HL-60 (cell line): ENCODE measurements around the gene ZBTB25.

ENCODE experiments used
- DNase-seq, 2 experiments: peaks; one replicate each; pipeline ENCODE4 v3.0.0-alpha.2; 2010 to 2020; ENCODE audit warnings: low read depth in 1 of 2, low spot score in 1 of 2
- H3K27ac ChIP-seq: fragments of 250-450 bp; sonication (Bioruptor Pico); replicated peaks from 2 replicates; pipeline ENCODE4 v1.5.1; 2020; ENCODE audit warnings: mild to moderate bottlenecking, moderate library complexity
- H3K27me3 ChIP-seq: fragments of 250-450 bp; sonication (Bioruptor Pico); 2 replicates; pipeline ENCODE4 v1.5.1; 2021; ENCODE audit warnings: mild to moderate bottlenecking, moderate library complexity; ENCODE audit not compliant: insufficient read depth, poor library complexity, severe bottlenecking
- H3K4me3 ChIP-seq: replicated peaks from 2 replicates; pipeline ENCODE4 v1.5.1; 2011; ENCODE audit warnings: mild to moderate bottlenecking, control low read depth, low read length; ENCODE audit not compliant: insufficient read depth
- CTCF ChIP-seq: IDR thresholded peaks from one replicate; pipeline ENCODE4 v1.5.1; 2011; ENCODE audit warnings: low read length, control low read depth, inconsistent platforms; ENCODE audit not compliant: insufficient read depth
- GABPA ChIP-seq: IDR thresholded peaks from 2 replicates; pipeline ENCODE4 v1.6.1; 2012; ENCODE audit warnings: low read depth
- POLR2AphosphoS5 ChIP-seq: IDR thresholded peaks from 2 replicates; pipeline ENCODE4 v1.6.1; 2012; ENCODE audit warnings: low read depth
- REST ChIP-seq: IDR thresholded peaks from 2 replicates; pipeline ENCODE4 v1.6.1; 2012; ENCODE audit warnings: low read depth; ENCODE audit not compliant: insufficient replicate concordance
- SPI1 ChIP-seq: IDR thresholded peaks from 2 replicates; pipeline ENCODE4 v1.6.1; 2012; ENCODE audit warnings: low read depth, mild to moderate bottlenecking, borderline replicate concordance

Gene ZBTB25

GRCh38 chr14:64531567-64531966 lies 27.9 kb upstream of the ZBTB25 start:
- TF ChIP-seq SPI1 (no peak), POLR2AphosphoS5 (no peak), GABPA (no peak)
- Histone ChIP-seq H3K4me3 (no peak overlapping the region), H3K27ac (no peak overlapping the region), H3K27me3 (no peaks in the 10 kb centered on the region)
- no peak for DNase-seq

- H3K4me3 ChIP-seq: no peak overlapping the region
- DNase-seq: no peak
- TF ChIP-seq GABPA: no peak
- no peak for TF ChIP-seq CTCF
- TF ChIP-seq SPI1: no peak
- no peak for TF ChIP-seq POLR2AphosphoS5
- TF ChIP-seq REST: no peak
- no peaks in the 10 kb centered on the region for H3K27me3 ChIP-seq
- no peak overlapping the region for H3K27ac ChIP-seq
Measured at GRCh38 chr14:64525354-64525753, 21.7 kb upstream of the ZBTB25 start.

- Histone ChIP-seq H3K27me3 (no peaks in the 10 kb centered on the region), H3K4me3 (no peak overlapping the region), H3K27ac (no peak overlapping the region)
- no peak for DNase-seq
- TF ChIP-seq GABPA: no peak
- no peak for TF ChIP-seq REST
- no peak for TF ChIP-seq POLR2AphosphoS5
- TF ChIP-seq CTCF: no peak
- no peak for TF ChIP-seq SPI1
Measured at GRCh38 chr14:64522591-64523355, 19.1 kb upstream of the ZBTB25 start.

- no peak overlapping the region for H3K4me3 ChIP-seq
- TF ChIP-seq SPI1: no peak
- no peak for TF ChIP-seq POLR2AphosphoS5
- TF ChIP-seq REST: no peak
- TF ChIP-seq GABPA: no peak
- TF ChIP-seq CTCF: no peak
- DNase-seq: no peak
- H3K27ac ChIP-seq: no peak overlapping the region
- no peaks in the 10 kb centered on the region for H3K27me3 ChIP-seq
Measured at GRCh38 chr14:64520699-64521098, 17.1 kb upstream of the ZBTB25 start.
